ENCODE data around the gene IMMP2L. TPM values are rescaled to one million over a fixed set of nuclear protein-coding genes. Genes with fewer than 3 reads are reported as not detected.

The IMMP2L gene
- polyA plus RNA-seq, 2 of the 4 experiments (the other 2 are of a cell fraction): 16.1 to 23.8 TPM

- TF ChIP-seq TP53 (CRISPR knock-in tag; IDR thresholded peaks at IDR 0.05) (no peak), ZFP36 (IDR thresholded peaks at IDR 0.05; ENCODE audit: borderline replicate concordance, partially characterized antibody) (no peak), POLR2A (IDR thresholded peaks at IDR 0.05; ENCODE audit: low read length) (no peak), CHD4 (IDR thresholded peaks at IDR 0.05; ENCODE audit: borderline replicate concordance) (no peak), PBX3 (IDR thresholded peaks at IDR 0.05) (no peak), RNF2 (IDR thresholded peaks at IDR 0.05; ENCODE audit: borderline replicate concordance, low read depth) (no peak), ZNF302 (CRISPR knock-in tag; IDR thresholded peaks at IDR 0.05) (no peak)
- TF ChIP-seq, protein P1, sequence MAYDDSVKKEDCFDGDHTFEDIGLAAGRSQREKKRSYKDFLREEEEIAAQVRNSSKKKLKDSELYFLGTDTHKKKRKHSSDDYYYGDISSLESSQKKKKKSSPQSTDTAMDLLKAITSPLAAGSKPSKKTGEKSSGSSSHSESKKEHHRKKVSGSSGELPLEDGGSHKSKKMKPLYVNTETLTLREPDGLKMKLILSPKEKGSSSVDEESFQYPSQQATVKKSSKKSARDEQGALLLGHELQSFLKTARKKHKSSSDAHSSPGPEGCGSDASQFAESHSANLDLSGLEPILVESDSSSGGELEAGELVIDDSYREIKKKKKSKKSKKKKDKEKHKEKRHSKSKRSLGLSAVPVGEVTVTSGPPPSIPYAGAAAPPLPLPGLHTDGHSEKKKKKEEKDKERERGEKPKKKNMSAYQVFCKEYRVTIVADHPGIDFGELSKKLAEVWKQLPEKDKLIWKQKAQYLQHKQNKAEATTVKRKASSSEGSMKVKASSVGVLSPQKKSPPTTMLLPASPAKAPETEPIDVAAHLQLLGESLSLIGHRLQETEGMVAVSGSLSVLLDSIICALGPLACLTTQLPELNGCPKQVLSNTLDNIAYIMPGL (CRISPR knock-in tag; IDR thresholded peaks at IDR 0.05; ENCODE audit: borderline replicate concordance): no peak
These were observed 458.5 kb downstream of the IMMP2L start (continued) for GRCh38 chr7:111103678-111104274.

- H3K27ac ChIP-seq: no peak overlapping the region
- ATAC-seq: no peak
- CTCF ChIA-PET: no interaction called here
- no peak overlapping the region for H3K4me3 ChIP-seq
- 69% methylated on average over 4 of the region's 4 CpGs for WGBS (ENCODE audit: missing lambda C conversion rate)
- H3K9me3 ChIP-seq: no peaks in the 10 kb centered on the region
- H3K4me1 ChIP-seq: peaks cover 17% of the 10 kb centered on the region
- DNase-seq (ENCODE audit: low read depth in 1 of 2, low spot score in 1 of 2): no peak
- no peak for FAIRE-seq
- POLR2A ChIA-PET: no interaction called here
- TF ChIP-seq, protein P2, sequence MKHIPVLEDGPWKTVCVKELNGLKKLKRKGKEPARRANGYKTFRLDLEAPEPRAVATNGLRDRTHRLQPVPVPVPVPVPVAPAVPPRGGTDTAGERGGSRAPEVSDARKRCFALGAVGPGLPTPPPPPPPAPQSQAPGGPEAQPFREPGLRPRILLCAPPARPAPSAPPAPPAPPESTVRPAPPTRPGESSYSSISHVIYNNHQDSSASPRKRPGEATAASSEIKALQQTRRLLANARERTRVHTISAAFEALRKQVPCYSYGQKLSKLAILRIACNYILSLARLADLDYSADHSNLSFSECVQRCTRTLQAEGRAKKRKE (CRISPR knock-in tag; IDR thresholded peaks at IDR 0.05; ENCODE audit: low read depth): no peak
- no peak overlapping the region for H3K4me2 ChIP-seq
These were observed 459.2 kb downstream of the IMMP2L start for GRCh38 chr7:111103136-111103535.

DNA sequence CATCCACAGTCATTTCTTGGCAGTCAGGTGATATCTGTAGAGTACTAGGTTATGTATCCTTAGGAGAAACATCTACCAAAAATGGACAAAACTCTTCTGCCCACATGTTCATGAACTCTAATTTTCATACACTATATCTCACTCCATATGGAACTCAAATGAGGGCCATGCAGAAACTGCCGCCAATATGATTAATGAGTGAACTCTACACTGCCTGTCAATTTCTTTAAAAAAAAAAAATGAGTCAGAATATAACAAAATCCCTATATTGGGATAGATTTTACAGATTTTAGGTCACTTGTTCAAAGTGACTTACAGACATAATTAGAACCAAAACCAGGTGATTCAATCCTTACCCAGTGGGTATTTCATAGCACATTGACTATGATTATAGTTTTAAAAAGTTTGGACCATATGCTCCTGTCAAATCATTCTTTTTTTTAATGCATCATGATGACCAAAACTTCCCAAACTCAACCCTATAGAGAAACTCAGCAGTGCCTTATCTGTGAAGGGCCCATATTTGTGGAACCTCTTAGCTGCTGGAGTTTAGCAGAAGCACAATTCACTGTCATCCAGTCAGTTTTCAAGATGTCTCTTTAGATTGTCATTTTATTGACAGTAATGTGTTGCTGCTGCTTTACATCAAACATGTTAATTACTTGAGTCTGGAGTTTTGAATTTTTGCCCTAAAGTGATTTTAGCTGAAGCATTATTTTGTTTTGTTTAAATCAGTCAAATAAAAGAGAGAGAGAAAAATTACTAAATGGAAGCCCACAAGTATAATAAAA, 460.2 kb downstream of the IMMP2L start:
- ChIA-PET POLR2A (no interaction called here), CTCF (no interaction called here)
- 92% methylated on average over 1 of the region's 1 CpG for WGBS (ENCODE audit: missing lambda C conversion rate)
- FAIRE-seq (no peak), ATAC-seq (no peak), DNase-seq (ENCODE audit: low read depth in 1 of 2, low spot score in 1 of 2) (no peak)
- Histone ChIP-seq H3K4me2 (no peak overlapping the region), H3K27ac (no peak overlapping the region), H3K4me3 (no peak overlapping the region), H3K4me1 (peaks cover 14% of the 10 kb centered on the region), H3K9me3 (no peaks in the 10 kb centered on the region)
- no peak for TF ChIP-seq MAFK (IDR thresholded peaks at IDR 0.05; ENCODE audit: partially characterized antibody)
- TF ChIP-seq CBX2 (IDR thresholded peaks at IDR 0.05; ENCODE audit: borderline replicate concordance, low read depth): no peak
- TF ChIP-seq, protein P3, sequence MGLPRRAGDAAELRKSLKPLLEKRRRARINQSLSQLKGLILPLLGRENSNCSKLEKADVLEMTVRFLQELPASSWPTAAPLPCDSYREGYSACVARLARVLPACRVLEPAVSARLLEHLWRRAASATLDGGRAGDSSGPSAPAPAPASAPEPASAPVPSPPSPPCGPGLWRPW (IDR thresholded peaks at IDR 0.05): no peak
- no peak for TF ChIP-seq POLR2AphosphoS2 (conservative IDR thresholded peaks at IDR 0.05; ENCODE audit: low read length)
- TF ChIP-seq FOSL2 (IDR thresholded peaks at IDR 0.05): no peak
- TF ChIP-seq FOSL2 (CRISPR knock-in tag; IDR thresholded peaks at IDR 0.05): no peak
- no peak for TF ChIP-seq BHLHE40 (IDR thresholded peaks at IDR 0.05; ENCODE audit: low read depth, low read length)
- no peak for TF ChIP-seq JUNB (IDR thresholded peaks at IDR 0.05)

GRCh38 chr7:111098926-111099250, 463.4 kb downstream of the IMMP2L start:
- ATAC-seq: no peak
- TF ChIP-seq ZNF302 (CRISPR knock-in tag; IDR thresholded peaks at IDR 0.05): no peak
- TF ChIP-seq RFX5 (IDR thresholded peaks at IDR 0.05): no peak
- TF ChIP-seq FOSL2 (IDR thresholded peaks at IDR 0.05): no peak
- no peak for TF ChIP-seq FOSL2 (CRISPR knock-in tag; IDR thresholded peaks at IDR 0.05)
- no peak for TF ChIP-seq HDAC2 (IDR thresholded peaks at IDR 0.05)
- TF ChIP-seq KDM1A (IDR thresholded peaks at IDR 0.05; ENCODE audit: low read depth): no peak
- no peak for TF ChIP-seq CHD2 (IDR thresholded peaks at IDR 0.05; ENCODE audit: low read length, partially characterized antibody)
- TF ChIP-seq MAFK (IDR thresholded peaks at IDR 0.05; ENCODE audit: partially characterized antibody): no peak
- no peak for TF ChIP-seq CEBPB (IDR thresholded peaks at IDR 0.05)
- peaks cover 12% of the 10 kb centered on the region; the same call in 2 of the 3 replicates for H3K4me1 ChIP-seq
- H3K9me3 ChIP-seq: no peaks in the 10 kb centered on the region
- H3K4me3 ChIP-seq: no peak overlapping the region
- DNase-seq (ENCODE audit: low read depth in 1 of 2, low spot score in 1 of 2): no peak
- POLR2A ChIA-PET: no interaction called here
- FAIRE-seq: no peak
- CTCF ChIA-PET: interaction anchor here (0.8 to 1.7 kb wide), 9 partner anchors 9 to 699 kb away, joined by 3 to 6 read pairs (median 4); no protein-coding TSS in a partner anchor
- H3K27ac ChIP-seq: no peak overlapping the region
- H3K4me2 ChIP-seq: peak overlapping the region; percentile 38; the same call in 2 of the 3 replicates
- 4% methylated on average over 1 of the region's 1 CpG for WGBS (ENCODE audit: missing lambda C conversion rate)

Measured in A549 (cell line).